Ascending aorta (tissue), 2 donors: ENCODE measurements around the gene TSPAN4. TPM values are rescaled to one million over a fixed set of nuclear protein-coding genes. Genes with fewer than 3 reads are reported as not detected.

Source experiments
- DNase-seq, 2 donors: peaks; one replicate each; pipeline ENCODE4 v3.0.0-alpha.2; 2019; ENCODE audit warnings: low spot score in 2 of 2
- H3K27ac ChIP-seq, 2 donors: fragments of 200-600 bp; sonication (generic); one replicate each; pipeline ENCODE4 v1.5.1; 2016 to 2017; ENCODE audit warnings: mild to moderate bottlenecking in 1 of 2
- H3K27me3 ChIP-seq: fragments of 200-600 bp; sonication (generic); one replicate; pipeline ENCODE4 v1.5.1; 2017
- H3K36me3 ChIP-seq, 2 donors: fragments of 200-600 bp; sonication (generic); one replicate each; pipeline ENCODE4 v1.5.1; 2016
- H3K4me1 ChIP-seq, 2 donors: fragments of 200-600 bp; sonication (generic); one replicate each; pipeline ENCODE4 v1.5.1; 2016 to 2017; ENCODE audit warnings: mild to moderate bottlenecking in 1 of 2
- H3K4me3 ChIP-seq, 2 donors: fragments of 200-600 bp; sonication (generic); one replicate each; pipeline ENCODE4 v1.5.1; 2016 to 2017; ENCODE audit warnings: mild to moderate bottlenecking in 1 of 2
- H3K9me3 ChIP-seq, 2 donors: fragments of 200-600 bp; sonication (generic); one replicate each; pipeline ENCODE4 v1.5.1; 2016
- intact Hi-C: fragments of 100-400 bp; cut with DNase I; formaldehyde crosslinking; loops from one replicate; pipeline ENCODE4 v1.15.1; 2023
- total RNA-seq: library from RNA; depleted of rRNA; stranded (reverse); fragments of >200 nt; gene quantifications from one replicate; pipeline ENCODE4 v1.1.0, GENCODE V29; 2016
- TF ChIP-seq, protein P1 (sequence below), 3 experiments: fragments of 200-600 bp in 2 of 3; fragments of 450-650 bp in 1 of 3; sonication (generic) in 2 of 3; IDR thresholded peaks; one replicate each; pipeline ENCODE4 v1.5.1; 2016 to 2019; ENCODE audit warnings: antibody characterized with exemption in 3 of 3, mild to moderate bottlenecking in 1 of 3, moderate library complexity in 1 of 3

TSPAN4 gene
- total RNA-seq, 1 donor from 2014 or later, result 252 TPM

GRCh38 chr11:827146-827896, 15.3 kb upstream of the TSPAN4 start:
- peak overlapping the region; percentile 58 to 60 for H3K4me3 ChIP-seq
- peaks cover 10 to 41% of the 10 kb centered on the region in 2 donors for H3K4me1 ChIP-seq
- no peak overlapping the region for H3K27ac ChIP-seq
- TF ChIP-seq, protein P1, sequence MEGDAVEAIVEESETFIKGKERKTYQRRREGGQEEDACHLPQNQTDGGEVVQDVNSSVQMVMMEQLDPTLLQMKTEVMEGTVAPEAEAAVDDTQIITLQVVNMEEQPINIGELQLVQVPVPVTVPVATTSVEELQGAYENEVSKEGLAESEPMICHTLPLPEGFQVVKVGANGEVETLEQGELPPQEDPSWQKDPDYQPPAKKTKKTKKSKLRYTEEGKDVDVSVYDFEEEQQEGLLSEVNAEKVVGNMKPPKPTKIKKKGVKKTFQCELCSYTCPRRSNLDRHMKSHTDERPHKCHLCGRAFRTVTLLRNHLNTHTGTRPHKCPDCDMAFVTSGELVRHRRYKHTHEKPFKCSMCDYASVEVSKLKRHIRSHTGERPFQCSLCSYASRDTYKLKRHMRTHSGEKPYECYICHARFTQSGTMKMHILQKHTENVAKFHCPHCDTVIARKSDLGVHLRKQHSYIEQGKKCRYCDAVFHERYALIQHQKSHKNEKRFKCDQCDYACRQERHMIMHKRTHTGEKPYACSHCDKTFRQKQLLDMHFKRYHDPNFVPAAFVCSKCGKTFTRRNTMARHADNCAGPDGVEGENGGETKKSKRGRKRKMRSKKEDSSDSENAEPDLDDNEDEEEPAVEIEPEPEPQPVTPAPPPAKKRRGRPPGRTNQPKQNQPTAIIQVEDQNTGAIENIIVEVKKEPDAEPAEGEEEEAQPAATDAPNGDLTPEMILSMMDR (IDR thresholded peaks at IDR 0.05), result no peak
- no peak for DNase-seq
- no peaks in the 10 kb centered on the region for H3K9me3 ChIP-seq
- no peaks in the 10 kb centered on the region for H3K27me3 ChIP-seq
- intact Hi-C loops, result no loop called here
- peaks cover 29 to 37% of the 10 kb centered on the region in 2 donors for H3K36me3 ChIP-seq

- DNase-seq, result no peak
- Histone ChIP-seq H3K4me1 (peaks cover 13 to 44% of the 10 kb centered on the region in 2 donors), H3K27ac (peak within 1 kb of the TSS in 1 of 2 donors; percentile 7), H3K36me3 (peaks cover 27 to 32% of the 10 kb centered on the region in 2 donors), H3K27me3 (no peaks in the 10 kb centered on the region), H3K9me3 (no peaks in the 10 kb centered on the region), H3K4me3 (peak within 1 kb of the TSS; percentile 58 to 60)
- TF ChIP-seq, protein P1 (IDR thresholded peaks at IDR 0.05), result no peak
- intact Hi-C loops, result no loop called here
These were observed 14.8 kb upstream of the TSPAN4 start, which contains the start of gene CRACR2B for GRCh38 chr11:827897-828192. Gene CRACR2B, plus strand, starts transcription at chr11:827919. Its CDS starts 689 bp downstream, at chr11:828608.

- H3K4me3 ChIP-seq, result peak overlapping the region in 1 of 2 donors; percentile 56
- H3K36me3 ChIP-seq, result peaks cover 23 to 25% of the 10 kb centered on the region in 2 donors
- TF ChIP-seq, protein P1 (IDR thresholded peaks at IDR 0.05), result no peak
- no peaks in the 10 kb centered on the region for H3K9me3 ChIP-seq
- no peaks in the 10 kb centered on the region for H3K27me3 ChIP-seq
- intact Hi-C loops, result no loop called here
- peak overlapping the region; percentile 7 to 18 for H3K27ac ChIP-seq
- peaks cover 13 to 44% of the 10 kb centered on the region in 2 donors for H3K4me1 ChIP-seq
- DNase-seq, result no peak
These were observed 14.0 kb upstream of the TSPAN4 start for GRCh38 chr11:828506-829175.

DNA sequence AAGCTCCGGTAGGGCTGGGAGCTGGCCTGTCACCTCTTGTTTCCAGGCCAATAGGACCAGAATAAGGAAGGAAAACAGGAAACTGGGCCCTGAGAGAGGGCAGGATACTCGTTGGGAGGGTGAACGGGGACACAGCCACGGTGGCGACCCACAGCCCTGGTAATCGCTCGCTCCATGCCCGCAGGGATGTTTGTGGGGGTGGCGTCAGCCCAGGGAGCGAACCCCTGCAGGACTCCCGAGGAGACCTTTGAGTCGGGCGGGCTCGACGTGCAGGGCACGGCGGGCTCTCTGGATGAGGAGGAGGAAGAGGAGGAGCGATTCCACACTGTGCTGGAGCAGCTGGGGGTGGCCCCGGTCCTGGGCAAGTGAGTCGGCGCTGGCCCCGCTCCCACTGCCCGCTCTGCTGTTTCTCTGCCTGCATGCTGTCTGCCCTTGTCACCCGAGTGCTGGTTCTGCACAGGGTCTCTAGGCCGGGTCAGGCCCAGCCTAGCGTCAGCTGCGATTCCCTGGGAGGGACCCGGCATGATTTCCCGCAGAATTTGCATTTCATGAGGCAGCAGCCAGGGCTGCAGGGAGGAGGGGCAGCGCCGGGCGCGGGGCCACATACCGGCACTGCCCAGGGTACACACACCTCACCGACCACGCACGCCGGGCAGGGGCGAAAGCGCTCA, 13.3 kb upstream of the TSPAN4 start:
- peaks cover 13 to 48% of the 10 kb centered on the region in 2 donors for H3K4me1 ChIP-seq
- H3K27ac ChIP-seq, result peak overlapping the region; percentile 7 to 18
- H3K27me3 ChIP-seq, result no peaks in the 10 kb centered on the region

DNA sequence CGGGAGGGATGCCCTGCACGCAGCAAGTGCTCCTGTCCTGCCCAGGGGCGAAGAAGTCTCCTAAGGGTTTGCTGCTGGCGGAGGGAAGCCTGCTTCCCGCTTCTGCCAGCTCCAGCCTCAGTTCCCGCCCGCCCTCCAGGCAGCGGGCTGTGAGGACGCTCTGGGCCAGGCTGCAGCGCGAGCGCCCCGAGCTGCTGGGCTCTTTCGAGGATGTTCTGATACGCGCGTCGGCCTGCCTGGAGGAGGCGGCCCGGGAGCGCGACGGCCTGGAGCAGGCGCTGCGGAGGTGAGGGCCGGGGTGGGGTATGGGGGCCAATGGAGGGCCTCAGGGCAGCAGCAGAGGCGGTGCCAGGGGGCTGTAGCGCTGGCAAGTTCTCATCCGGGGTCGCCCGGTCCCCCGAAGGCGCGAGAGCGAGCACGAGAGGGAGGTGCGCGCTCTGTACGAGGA, 12.8 kb upstream of the TSPAN4 start:
- Histone ChIP-seq H3K27ac (no peak overlapping the region), H3K4me3 (peak overlapping the region; percentile 38 to 56), H3K36me3 (peaks cover 11 to 13% of the 10 kb centered on the region in 2 donors), H3K27me3 (no peaks in the 10 kb centered on the region), H3K4me1 (peaks cover 13 to 54% of the 10 kb centered on the region in 2 donors), H3K9me3 (no peaks in the 10 kb centered on the region)
- no peak for DNase-seq
- intact Hi-C loops, result no loop called here
- TF ChIP-seq, protein P1 (IDR thresholded peaks at IDR 0.05), result no peak

More for the DNA sequence above, 13.3 kb upstream of the TSPAN4 start:
- Histone ChIP-seq H3K36me3 (peaks cover 16 to 19% of the 10 kb centered on the region in 2 donors), H3K4me3 (peak overlapping the region; percentile 38 to 56), H3K9me3 (no peaks in the 10 kb centered on the region)
- TF ChIP-seq, protein P1 (IDR thresholded peaks at IDR 0.05), result no peak
- intact Hi-C loops, result no loop called here
- DNase-seq, result no peak
